ENCODE results near the gene GOLPH3.
"Not testable (repeated sequence)": the region's sequence is repeated elsewhere in the genome, so short reads cannot be mapped to it uniquely, and the experiment has no call there.

The GOLPH3 gene

DNA sequence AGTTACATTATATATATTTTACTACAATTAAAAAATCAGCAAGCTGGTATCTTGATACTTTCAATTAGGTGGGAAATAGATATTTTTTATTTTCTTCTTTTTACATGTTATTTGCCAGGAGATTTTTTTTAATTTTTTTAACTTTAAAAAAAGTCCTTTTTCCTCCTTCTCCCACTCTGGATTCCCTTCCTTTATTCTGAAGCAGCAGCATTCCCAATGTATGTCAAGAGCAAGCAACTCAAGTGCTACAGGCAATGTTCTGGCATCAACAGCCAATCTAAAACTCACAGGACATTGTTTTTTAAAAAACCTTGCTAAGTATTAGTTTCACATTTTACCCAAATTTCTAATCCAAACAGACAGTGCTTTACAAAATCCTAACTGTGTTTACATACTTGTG, 41.4 kb downstream of the GOLPH3 start:
- DNase-seq: no peak

DNA sequence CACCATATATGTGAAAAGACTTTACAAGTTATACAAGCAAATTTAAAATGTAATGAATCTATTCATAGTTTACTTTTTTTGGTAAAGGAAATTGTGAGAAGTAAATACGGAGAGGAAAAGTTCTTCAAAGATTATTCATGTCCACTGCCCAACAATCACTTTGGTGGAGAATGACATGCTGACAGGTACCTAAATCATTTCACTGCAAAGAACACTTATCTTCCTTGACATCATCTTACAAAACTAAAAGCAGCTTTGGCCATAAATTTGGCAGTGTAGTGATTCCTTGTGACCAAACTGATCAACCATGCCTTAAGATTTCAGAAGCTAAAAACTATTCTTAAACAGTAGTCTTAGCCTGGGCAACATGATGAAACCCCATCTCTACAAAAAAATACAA, 42.5 kb downstream of the GOLPH3 start:
- DNase-seq: no peak

DNA sequence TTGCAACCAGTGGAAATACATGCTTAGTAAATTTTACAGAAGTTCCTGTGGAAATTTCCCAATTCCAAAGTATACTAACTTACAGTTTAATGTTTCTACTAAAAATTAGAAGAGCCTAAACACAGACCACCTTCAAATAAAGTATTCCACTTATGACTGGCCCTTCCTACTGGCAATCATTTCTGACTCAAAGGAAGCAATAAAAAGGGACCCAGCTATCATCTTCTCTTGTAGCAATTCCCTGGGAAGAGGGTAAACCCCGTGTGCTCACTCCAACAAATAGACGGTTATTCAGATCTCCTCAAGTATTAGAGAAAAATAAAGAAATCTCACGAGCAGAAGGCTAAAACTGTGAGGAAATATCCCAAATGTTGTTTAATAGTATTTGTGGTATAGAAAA, 43.3 kb downstream of the GOLPH3 start:
- DNase-seq: no peak

DNA sequence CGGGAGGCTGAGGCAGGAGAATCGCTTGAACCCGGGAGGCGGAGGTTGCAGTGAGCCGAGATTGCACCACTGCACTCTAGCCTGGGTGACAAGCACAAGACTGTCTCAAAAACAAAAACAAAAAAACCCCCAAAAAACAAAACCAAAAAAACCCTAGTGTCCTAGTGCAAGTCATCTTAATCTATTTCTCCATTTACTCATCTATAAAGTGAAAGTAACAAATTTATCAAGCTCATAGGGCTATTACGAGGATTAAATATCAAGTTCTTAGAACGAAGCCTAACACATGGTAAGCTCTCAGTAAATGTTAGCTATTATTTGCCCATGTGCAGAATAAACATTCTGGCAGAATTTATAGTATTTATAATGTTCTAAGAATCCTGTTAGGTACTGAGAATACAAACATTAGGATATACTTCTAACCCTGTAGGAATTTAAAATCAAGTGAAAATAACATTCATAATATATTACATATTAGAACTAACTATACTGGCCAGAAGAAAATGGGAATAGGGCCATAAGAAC, 45.0 kb downstream of the GOLPH3 start:
- DNase-seq: no peak

DNA sequence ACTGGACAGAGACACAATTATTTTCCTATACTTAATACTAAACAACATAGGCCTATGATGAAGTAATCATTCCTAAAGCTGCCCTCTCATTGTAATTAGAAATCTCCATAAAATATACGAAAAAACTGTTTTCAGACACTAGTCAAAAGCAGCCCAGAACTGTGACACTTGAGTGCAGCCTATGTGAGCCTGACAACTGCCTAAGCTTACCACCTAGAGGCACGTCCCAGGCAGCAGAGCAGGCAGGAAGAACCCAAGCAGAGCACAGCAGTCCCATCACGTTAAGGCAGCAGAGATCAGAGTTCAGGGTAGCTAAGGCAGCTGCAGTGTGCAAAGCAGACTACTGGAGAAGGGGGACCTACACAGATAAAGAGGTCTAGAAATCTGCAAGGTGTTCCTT, 46.4 kb downstream of the GOLPH3 start:
- no peak for DNase-seq

DNA sequence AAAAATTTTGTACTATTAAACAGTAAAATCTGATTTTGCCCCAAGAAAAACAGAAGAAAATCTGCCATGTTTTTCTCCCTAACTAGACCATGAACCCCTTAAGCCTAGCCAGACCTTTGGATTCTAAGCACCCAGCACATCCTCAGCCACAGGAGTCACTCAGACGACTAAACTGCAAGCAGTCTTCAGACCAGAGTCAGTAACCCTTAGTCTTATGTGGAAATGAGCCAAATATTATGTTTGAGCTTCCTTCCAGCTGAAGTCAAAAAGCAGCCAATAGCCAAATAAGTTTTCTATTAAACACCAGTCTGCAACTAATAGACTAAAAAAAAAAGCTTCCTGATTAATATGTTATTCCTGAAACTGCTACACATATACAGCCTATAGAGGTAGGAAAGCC, 47.4 kb downstream of the GOLPH3 start:
- DNase-seq: no peak

DNA sequence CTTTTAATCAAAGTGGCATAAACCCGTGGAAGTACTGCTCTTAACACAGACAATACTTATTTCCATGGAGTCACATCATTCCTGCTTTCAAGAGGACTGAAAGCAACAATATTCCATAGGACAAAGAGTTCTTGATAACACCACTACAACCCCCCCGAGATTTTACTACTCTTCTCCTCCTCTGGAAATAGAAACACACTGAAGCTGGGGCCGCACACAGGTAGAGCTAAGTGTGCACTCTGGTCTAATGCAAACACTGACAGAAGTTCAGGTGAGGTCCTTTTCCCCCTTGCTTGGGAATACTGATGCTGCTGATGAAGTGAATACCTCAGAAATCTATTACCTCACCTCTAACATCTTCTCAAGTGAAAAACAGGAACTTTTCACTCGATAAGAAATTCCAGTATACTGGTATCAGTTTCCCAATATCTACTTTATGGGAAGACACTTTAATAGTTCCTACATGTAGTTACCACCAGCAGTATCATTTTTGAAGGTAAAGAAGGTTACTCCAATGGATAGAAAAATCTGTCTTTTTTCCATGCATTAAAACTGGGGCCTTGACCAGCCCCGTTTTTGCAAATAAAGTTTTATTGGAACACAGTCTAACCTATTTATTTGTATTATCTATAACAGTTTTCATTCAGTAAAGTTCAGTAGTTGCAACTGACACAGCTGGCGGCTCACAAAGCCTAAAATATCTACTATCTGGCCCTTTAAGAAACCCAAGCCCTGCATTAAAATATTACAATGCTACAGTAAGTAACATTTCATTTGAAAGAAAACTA, 50.0 kb downstream of the GOLPH3 start:
- no peak for DNase-seq

DNA sequence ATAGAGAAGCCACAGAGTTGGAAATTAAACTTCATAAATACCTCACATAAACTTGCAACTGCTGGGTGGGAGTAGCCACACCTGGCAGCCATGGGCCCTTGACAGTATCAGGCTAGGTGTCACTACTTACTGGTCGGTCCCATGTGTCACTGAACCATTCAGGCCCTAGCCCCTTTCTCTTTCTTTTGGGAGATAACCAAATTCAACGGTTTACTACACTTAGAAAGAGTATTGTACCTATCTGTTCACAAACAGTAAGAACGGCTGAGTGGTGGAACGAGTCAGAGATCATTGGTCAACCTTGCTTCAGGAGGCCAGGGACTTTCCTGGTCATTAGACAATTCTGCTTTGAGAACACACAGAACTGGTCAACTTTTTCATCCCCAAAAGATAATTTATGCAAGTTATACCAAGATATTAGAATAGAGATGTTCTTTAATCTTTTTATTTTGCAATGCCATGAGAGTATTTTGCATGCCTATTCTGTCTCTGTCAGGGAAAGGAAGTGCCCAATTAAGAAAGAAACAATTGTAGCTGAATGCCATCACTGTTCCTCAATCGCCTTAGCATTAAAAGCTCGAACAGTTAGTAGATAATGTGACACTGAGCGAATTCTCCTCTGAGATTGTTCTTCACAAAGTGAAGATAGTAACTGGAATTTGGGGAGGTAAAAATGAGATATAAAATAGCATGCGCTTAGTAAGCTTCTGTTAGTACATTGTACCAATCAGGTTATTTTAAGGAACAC, 50.9 kb downstream of the GOLPH3 start:
- DNase-seq: no peak

DNA sequence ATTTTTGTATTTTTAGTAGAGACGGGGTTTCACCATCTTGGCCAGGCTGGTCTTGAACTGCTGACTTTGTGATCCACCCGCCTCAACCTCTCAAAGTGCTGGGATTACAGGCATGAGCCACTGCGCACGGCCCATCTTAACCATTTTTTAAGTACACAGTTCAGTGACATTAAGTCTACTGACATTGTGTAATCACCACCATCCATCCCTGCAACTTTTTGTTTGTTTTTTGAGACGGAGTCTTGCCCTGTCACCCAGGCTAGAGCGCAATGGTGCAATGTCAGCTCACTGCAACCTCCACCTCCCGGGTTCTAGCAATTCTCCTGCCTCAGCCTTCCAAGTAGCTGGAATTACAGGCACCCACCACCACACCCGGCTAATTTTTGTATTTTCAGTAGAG, 55.2 kb downstream of the GOLPH3 start:
- DNase-seq: not testable (repeated sequence)

DNA sequence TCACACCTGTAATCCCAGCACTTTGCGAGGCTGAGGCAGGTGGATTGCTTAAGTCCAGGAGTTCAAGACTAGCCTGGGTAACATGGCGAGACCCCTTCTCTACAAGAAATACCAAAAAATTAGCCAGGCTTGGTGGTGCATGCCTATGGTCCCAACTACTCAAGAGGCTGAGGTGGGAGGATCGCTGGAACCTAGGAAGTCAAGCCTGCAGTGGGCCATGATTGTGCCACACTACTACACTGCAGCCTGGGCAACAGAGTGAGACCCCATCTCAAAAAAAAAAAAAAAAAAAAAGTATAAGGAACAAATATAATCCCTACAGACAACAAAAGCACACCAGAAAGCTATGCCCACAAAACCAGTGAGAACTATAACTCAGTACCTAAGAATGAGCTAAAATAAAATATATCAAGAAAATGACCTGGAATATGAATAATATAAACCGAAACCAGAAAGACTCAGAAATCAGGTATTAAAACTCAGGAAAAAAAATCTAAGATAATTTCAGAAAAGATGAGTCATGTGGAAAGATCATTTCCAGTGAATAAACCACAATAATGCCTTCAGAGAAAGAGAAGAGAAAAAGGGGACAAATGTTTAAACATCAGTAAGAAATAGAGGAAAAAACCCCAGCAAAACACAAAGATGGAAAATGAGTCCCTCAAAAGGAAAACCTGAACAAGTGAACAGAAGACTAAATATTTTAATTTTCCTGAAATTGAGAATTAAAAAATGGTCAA, 57.4 kb downstream of the GOLPH3 start:
- DNase-seq: no peak

DNA sequence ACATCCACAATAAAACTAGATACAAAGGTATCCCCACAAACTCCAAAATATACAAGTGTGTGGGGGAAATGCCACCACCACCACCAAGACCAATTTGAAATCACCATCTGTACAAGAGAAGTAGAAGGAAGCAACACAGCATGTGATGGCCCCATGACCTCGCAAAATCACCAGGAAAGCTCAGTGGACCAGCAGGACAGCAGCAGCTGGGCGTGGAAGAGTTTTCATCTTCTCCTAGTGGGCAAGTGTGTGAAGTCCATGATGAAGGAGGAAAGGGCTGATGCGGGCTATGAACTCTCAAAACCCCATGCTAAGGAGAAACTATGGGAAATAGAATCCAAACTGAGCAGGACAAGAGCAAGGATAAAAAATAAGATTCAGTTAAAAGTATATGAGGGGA, 58.1 kb downstream of the GOLPH3 start:
- DNase-seq: no peak

DNA sequence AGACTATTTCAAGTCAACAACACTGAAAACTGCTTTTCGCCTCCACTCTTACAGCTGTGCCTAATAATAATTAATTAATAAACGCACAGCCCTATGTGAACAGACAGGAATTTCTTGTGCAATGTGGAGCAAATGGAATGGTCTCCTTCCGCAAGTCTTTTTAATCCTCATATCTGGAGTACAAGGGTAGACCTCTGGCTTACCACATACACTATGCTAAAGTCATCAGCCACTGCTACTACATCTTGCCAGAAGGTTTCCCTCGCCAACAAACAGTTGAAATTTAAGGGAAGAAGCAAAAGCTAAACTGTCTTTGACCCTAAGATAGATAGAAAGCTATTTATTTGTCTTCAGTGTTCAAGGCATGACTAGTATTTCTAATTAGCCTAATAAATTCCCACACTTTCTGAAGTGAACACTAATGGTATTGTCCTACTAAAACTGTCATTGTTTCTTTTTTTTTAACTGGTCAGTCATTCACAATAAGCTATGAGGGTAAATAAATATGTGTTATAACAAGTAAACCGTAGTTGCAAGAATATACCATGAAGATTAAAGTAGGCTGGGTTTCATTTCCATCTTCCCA, 63.9 kb downstream of the GOLPH3 start:
- no peak for DNase-seq

DNA sequence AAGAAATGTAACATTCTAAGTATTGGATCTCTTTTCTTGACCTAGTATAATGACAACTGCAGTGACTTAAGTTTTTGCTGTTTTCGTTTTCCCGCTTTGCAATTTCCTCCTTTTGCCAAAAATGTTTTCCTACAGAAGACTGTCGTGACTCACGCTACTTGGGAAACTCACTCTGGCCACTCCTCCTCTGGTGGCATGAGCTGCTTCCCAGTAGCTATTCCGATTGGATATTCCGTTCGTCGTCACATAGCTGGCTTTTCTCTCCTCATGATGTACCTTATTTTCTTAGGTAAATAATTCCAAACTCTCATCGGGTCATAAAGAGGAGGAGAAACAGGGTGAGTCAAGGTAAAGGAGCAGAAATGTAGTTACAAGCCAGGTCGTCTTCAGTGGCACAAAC, 64.9 kb downstream of the GOLPH3 start:
- DNase-seq: no peak

DNA sequence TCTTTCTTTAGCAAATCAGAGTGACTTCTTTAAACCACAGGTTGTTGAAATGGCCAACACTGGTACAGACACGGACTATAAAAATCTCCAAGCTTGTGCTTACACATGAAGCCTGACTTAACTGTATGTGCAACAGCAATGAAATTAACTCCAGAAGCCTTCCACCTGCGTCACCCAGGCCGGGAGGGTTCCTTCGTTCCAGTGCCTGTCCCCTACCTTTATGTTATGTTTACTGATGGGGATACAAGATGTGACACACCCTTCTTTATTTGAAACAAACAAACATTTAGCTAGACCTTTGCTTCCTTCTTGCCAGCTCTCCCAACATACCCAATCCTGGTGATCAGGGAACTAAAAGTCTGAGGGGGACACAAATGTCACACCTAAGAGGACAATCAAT, 66.0 kb downstream of the GOLPH3 start:
- DNase-seq: no peak

DNA sequence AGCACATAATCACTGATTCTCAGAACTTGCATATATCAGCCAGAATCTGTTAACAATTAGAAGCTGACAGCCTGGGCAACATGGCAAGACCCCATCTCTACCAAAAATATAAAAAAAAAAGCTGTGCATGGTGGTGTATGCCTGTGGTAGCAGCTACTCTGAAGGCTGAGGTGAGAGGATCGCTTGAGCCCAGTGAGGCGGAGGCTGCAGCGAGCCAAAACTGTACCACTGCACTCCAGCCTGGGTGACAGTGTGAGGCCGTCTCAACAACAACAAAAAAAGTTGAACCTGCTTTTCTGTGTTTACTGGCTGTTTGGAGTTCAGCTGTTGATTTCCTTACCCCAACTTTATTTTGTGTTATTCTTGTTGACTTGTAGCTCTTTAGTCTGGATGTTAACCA, 66.8 kb downstream of the GOLPH3 start:
- DNase-seq: no peak

DNA sequence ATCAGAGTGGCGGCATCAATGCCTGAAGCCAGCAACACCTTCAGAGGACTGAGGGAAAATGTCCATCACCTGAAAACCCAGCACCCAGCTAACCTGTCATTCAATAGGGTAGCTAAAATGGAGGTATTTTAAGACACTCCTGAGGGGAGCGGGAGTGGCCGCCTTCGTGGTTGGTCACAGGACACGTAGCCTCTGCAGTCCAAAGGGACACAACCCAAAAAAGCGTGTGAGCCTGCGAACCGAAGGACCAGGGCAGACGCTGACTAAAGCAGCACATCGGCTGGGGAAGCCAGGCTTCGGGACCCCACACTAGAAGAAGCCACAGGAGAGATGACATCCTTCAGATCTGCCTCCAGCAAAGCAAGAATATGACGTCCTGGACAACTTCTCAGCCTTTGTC, 70.6 kb downstream of the GOLPH3 start:
- no peak for DNase-seq

DNA sequence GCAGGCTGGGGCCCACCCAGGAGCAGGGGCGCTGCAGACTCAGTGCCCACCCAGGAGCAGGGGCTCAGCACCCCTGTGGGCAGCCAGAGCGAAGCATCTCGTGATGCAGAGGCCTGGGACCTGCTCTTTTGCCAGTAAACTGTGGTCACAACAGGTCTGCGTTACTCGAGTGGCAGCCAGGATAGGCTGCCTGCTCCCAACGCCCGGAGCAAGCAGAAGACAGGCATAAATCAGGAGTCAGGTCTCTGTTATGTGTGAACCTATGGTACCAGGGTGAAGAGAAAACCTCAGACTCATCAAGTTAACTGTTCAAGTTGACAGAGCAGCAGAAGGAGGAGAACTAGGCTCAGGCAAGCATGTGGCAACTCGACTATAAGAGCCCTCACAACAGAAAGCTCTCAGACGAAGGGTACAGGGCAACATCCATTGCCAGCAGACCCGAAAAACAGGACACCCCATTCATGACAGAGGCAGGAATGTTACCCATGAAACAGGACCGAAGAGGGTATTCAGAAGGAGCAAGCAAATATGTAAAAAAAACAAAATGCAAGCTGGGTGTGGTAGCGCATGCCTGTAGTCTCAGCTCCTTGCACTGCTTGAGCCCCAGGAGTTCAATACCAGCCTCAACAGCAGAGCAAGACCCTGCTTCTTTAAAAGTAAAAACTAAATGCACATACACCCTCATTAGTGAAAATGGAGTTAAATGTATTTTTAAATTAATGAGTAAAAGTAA, 71.7 kb downstream of the GOLPH3 start:
- no peak for DNase-seq

DNA sequence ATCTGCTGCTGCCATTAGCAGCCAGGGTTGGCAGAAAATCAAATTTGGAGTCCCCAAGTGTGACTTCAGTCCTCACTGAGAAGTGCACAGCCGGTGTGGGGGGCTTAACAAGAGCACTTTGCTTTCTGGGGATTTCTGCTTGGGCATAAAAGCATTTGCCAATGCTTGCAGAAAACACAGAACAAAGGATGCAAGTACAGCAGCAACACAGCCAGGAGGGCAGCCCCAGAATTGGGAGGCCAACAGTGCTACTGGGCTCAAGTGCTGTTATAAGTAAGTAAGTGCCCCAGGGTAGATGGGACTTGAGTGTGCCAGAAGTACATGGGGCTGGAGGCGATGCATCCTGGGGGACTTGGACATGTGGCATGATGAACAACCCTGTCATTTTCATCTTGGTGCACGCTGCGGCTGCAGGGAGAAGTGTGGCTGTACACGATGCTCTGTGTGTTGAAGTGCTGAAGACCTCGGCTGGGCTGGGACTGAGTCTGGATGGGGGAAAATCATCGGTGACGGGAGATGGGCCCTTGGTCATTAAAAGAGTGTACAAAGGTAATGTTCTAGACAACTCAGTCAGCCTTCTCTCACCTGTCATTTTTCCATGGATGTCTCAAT, 73.3 kb downstream of the GOLPH3 start:
- no peak for DNase-seq

DNA sequence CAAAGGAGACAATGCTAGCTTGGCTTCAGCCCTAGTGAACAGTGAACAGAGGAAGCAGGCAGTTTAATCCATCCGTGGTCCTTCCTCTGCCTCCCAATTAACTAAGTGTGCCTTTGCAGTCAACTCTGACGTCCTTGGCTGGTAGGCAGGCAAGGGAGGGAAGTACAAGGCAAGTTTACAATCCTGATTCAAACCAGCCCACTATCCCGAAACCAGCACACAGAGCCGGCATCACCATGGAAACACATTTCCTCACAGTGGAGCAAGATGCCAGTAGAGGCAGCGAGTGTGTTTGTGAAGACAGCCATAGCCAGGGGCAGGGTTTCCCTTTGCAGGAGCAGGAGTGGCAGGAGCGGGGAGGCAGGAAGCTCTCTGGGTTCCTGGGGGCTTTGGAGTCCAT, 73.9 kb downstream of the GOLPH3 start:
- DNase-seq: no peak

DNA sequence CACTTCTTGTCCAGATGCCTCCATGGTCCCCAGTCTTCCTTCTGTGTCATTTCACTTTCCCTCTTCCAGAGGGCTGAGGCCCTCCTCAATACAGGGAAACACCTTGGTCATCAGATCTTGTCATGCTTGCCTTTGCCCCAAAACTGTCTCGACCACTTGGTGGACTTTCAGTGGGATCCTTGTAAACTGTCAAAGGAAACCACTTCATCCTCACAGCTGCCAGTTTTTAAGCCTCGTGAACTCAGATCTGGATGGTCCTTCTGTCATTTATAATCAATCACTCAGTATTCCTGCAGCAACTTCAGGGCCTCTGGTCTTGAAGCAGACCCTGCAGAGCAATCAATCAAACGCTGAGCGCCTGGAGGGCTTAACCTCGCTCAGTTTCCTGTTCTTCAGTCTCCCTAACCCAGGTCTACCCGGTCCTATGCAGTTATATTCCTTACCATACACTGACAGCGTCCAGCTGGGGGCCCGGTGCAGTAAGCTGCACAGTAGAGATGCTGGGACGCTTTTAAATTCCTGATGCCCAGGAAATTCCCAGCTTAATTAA, 74.6 kb downstream of the GOLPH3 start:
- DNase-seq: no peak

DNA sequence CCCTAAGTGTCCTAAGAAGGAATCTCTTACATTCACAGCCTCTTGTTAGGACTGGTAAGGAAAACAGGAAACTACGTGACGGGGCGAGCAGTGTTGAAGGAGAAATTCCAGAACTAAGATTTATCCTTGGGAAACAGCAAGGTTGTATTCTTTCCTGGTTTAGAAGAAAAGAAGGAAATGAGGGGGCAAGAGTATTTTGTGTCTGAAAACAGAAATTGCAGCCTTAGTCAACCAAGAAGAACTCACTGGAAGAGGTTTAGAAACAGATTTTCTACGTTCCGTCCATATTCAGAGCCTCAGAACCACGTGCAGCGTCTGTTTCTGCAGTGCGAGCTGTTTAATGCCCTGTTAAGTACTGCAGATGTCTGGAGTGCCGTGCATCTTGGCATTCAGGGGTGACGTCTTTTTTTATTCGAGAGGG, 75.2 kb downstream of the GOLPH3 start:
- no peak for DNase-seq

DNA sequence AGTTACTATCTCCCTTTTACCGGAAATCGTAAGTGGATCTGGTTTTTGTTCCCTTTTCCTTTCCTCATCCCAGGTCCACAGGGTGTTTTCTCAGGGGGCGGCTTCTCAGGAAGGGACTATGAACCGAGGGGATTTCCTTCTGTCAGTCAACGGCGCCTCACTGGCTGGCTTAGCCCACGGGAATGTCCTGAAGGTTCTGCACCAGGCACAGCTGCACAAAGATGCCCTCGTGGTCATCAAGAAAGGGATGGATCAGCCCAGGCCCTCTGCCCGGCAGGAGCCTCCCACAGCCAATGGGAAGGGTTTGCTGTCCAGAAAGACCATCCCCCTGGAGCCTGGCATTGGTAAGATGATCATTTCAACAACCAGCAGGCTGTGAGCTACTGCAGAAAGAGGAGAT, 75.8 kb downstream of the GOLPH3 start:
- DNase-seq: no peak

All from NCI-H2227 treated with DMSO at 0.1 percent for 48 hours (cell line).